Duodenal mucosa (tissue), 2 donors: ENCODE data around the gene PDE2A.
A peak's percentile ranks its signal among the peaks of the same experiment; 100 is the strongest.

ENCODE experiments used
- H3K27ac ChIP-seq: one replicate; pipeline ENCODE4 v1.7.0; 2013; ENCODE audit warnings: low read depth, low read length
- H3K27me3 ChIP-seq, 2 donors: one replicate each; pipeline ENCODE4 v1.7.0; 2013; ENCODE audit warnings: low read length in 2 of 2, control low read depth in 1 of 2; ENCODE audit not compliant: insufficient read depth in 2 of 2, control insufficient read depth in 1 of 2
- H3K36me3 ChIP-seq, 2 donors: one replicate each; pipeline ENCODE4 v1.7.0; 2013; ENCODE audit warnings: low read length in 2 of 2, control low read depth in 1 of 2; ENCODE audit not compliant: insufficient read depth in 2 of 2, control insufficient read depth in 1 of 2
- H3K4me1 ChIP-seq, 2 donors: one replicate each; pipeline ENCODE4 v1.7.0; 2013; ENCODE audit warnings: low read length in 2 of 2, control low read depth in 1 of 2; ENCODE audit not compliant: insufficient read depth in 2 of 2, control insufficient read depth in 1 of 2
- H3K4me3 ChIP-seq, 2 donors: one replicate each; pipeline ENCODE4 v1.7.0; 2013; ENCODE audit warnings: low read length in 2 of 2, low read depth in 1 of 2
- H3K9ac ChIP-seq, 2 donors: one replicate each; pipeline ENCODE4 v1.7.0; 2013; ENCODE audit warnings: low read length in 2 of 2, low read depth in 1 of 2
- H3K9me3 ChIP-seq, 2 donors: one replicate each; pipeline ENCODE4 v1.7.0; 2013; ENCODE audit warnings: low read length in 2 of 2, control low read depth in 1 of 2; ENCODE audit not compliant: control insufficient read depth in 1 of 2

The PDE2A gene

DNA sequence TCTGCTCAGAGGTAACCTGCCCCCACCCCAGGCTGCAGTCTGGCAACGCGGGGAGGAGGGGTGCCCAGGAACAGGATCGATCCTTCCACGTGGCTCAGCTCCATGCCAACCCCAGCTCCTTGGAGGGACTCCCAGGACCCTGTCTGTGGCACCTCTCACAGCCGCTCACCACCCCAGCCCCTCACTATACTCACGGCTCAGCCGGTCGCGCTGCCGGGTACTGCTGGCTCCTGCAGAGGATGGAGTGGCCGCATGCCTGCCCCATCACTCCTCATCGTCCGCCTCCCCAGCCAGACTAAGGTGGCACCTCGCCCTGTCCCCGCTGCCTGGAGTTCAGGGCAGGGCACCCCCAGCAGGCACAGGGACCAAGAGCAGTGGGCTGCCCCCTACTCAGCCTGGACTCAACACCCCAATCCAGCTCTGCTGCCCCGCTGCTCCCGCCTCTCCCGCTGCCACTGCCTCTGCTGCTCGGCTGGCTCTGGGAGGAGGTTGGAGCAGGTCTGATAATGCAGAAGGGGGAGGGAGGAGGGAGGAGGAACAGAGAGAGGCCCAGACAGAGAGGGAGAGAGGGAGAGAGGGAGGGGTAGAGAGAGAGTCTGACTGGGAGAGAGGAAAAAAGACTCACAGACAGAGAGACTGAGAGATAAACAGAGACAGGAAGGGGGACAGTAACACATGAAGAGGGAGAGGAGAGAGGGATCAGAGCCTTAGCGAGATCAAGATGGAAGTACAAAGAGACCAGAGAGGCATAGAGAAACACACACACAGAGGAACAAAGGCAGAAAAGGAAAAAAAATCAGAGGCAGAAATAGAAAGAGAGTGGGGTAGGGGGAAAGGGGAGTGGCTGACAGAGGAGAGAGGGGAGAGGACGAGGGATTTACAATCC lies at the start of gene PDE2A:
PDE2A (minus strand) TSS at position 480 of the 886 bp plus-strand sequence; CDS start at position 265, 215 bp downstream.
- Histone ChIP-seq H3K9ac (no peak within 1 kb of the TSS), H3K27me3 (peaks cover 64 to 68% of the 10 kb centered on the region in 2 donors), H3K36me3 (no peaks in the 10 kb centered on the region), H3K27ac (no peak within 1 kb of the TSS), H3K9me3 (no peaks in the 10 kb centered on the region), H3K4me3 (no peak within 1 kb of the TSS), H3K4me1 (no peaks in the 10 kb centered on the region)

DNA sequence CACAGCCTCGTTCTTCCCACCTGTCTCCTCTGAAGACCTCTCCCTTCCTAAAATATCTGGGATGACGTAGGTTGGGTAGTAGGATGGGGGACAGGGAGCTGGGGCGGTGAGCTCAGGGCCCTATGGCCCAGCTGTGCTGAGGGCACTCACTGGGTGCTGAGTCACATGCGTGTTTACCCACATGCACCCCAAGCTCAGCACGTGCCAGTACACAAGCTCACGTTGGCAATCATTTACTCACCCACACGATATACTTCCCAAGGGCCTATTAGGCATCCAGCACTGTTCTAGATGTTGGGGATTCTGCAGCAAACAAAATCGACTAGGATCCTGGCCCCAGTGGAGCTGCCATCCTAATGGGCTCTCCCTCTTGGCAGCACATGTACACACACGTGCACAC lies 49.3 kb upstream of the PDE2A start:
- Histone ChIP-seq H3K27me3 (no peaks in the 10 kb centered on the region), H3K4me1 (peaks cover 45 to 58% of the 10 kb centered on the region in 2 donors), H3K9me3 (no peaks in the 10 kb centered on the region), H3K4me3 (no peak overlapping the region), H3K9ac (no peak overlapping the region), H3K27ac (no peak overlapping the region), H3K36me3 (peaks cover 0 to 6% of the 10 kb centered on the region in 2 donors)

DNA sequence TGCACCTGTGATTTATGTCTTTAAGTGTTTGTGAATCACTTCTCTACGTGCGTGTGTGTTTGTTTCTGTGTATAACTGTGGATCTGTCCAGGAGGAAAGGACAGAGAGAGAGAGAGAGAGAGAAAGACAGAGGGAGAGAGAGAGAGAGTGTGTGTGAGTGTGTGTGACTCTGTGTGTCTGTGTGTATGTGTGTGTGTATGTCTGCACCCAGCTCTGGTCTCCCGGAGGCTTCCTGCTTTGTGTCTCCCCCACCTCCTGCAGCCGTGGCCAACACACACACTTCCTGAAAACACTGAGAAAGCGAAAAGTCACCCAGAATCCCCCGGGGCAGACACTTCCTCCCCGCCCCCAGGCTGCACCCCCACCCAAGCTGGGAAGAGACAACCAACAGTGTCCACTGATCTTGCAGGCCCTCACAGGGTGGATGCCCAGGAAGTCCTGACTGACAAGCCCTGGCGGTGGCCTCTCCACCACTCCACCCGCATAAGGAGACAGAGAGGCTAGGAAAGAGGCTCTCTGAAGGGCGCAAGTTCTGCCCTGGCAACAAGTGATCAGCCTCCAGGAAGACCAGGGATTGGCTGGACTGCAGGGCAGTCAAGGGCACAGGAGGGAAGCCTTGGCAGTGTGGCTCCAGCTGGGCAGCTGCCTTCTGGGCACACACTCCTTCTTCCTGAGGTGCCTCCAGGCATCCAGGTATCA lies 48.0 kb upstream of the PDE2A start:
- H3K36me3 ChIP-seq = peaks cover 0 to 12% of the 10 kb centered on the region in 2 donors
- peaks cover 49 to 63% of the 10 kb centered on the region in 2 donors for H3K4me1 ChIP-seq
- peak overlapping the region; percentile 87 to 89 for H3K4me3 ChIP-seq
- peak overlapping the region; percentile 72 for H3K27ac ChIP-seq
- H3K9me3 ChIP-seq = no peaks in the 10 kb centered on the region
- H3K9ac ChIP-seq = peak overlapping the region; percentile 91 to 95
- no peaks in the 10 kb centered on the region for H3K27me3 ChIP-seq

DNA sequence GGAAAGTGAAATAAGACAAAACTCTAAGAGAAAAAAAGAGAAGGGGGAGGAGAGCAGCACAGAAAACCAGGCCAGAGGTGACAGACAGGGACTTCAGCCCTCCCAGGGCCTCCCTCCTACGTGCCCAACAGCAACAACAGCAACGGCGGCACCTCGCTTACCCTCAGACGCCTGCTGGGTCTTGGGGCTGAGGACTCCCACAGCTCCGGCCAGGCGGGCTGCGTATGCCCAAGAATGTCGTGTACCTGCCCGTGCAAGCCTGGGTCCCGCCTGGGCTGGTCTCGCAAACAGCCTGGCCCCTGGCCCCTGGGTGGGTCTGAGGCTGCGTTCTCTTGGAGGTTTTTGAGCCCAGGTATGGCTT lies 47.4 kb upstream of the PDE2A start:
- Histone ChIP-seq H3K9ac (peak overlapping the region; percentile 91 to 95), H3K27me3 (no peaks in the 10 kb centered on the region), H3K36me3 (peaks cover 0 to 17% of the 10 kb centered on the region in 2 donors), H3K9me3 (no peaks in the 10 kb centered on the region), H3K4me3 (peak overlapping the region; percentile 87 to 89), H3K4me1 (peaks cover 49 to 65% of the 10 kb centered on the region in 2 donors), H3K27ac (peak overlapping the region; percentile 72)

DNA sequence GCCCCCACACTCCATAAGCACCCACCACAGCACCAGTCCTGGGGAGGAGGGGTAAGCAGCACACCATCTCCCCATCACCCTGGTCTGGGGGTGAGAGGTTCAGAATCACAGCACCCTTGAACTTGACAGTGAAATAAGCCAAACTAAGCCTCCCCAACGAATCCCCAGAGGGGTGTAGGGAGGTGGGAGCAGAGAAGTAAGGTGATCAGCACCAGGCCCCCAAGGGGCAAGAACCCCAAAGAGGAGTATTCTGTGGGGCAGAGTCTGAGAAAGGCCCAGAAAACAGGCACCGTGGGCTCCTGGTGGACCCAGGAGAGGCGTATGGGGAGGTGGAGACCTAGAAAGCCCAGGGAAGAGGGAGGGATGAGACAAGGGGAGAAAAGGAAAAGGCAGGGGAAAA lies 47.1 kb upstream of the PDE2A start:
- H3K4me1 ChIP-seq = peaks cover 49 to 67% of the 10 kb centered on the region in 2 donors
- H3K36me3 ChIP-seq = peaks cover 0 to 20% of the 10 kb centered on the region in 2 donors
- H3K27ac ChIP-seq = peak overlapping the region; percentile 72
- no peaks in the 10 kb centered on the region for H3K9me3 ChIP-seq
- no peaks in the 10 kb centered on the region for H3K27me3 ChIP-seq
- peak overlapping the region; percentile 87 to 89 for H3K4me3 ChIP-seq
- peak overlapping the region; percentile 91 to 95 for H3K9ac ChIP-seq

DNA sequence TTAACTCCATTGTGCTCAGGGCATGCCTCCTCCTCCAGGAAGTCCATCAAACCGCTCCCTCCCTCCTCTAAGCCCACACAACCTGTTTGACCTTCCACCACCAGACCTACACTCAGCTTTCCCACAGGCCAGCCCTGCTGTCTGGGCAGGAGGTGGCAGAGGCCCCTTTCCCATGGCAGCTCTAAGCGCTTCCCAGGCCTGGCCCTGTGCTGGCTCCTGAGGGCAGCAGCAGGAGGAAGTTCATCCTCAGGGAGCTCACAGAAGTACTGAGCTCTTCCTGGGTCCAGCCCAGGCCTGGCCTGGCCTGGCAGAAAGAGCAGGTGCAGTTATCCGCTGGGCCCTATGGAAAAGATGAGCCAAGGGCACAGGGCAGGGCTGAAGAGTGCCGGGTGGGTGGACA lies 46.6 kb upstream of the PDE2A start:
- no peaks in the 10 kb centered on the region for H3K9me3 ChIP-seq
- H3K9ac ChIP-seq = peak overlapping the region; percentile 91 to 95
- peaks cover 49 to 67% of the 10 kb centered on the region in 2 donors for H3K4me1 ChIP-seq
- peak overlapping the region; percentile 87 to 89 for H3K4me3 ChIP-seq
- H3K36me3 ChIP-seq = peaks cover 0 to 23% of the 10 kb centered on the region in 2 donors
- no peak overlapping the region for H3K27ac ChIP-seq
- no peaks in the 10 kb centered on the region for H3K27me3 ChIP-seq

DNA sequence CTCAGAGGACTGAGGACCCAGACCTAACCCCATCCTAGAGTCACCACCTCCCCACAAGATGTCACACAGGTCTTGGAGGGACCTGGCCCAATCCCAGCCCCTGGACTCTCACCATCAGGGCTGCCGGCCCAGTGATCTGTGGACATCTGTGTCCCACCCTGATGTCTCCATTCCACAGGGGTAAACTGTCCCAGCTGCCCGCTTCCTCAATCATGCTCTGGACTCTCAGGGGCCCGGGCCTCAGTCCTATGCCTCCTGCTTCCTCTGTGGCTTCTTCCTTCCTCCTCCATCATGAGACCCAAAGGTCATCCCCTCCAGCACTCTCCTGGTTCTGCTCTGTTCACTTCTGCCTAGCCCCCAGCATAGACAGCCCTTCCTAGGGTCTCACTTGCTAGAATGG lies 45.8 kb upstream of the PDE2A start:
- H3K9me3 ChIP-seq = no peaks in the 10 kb centered on the region
- H3K9ac ChIP-seq = peak overlapping the region; percentile 51 to 91
- no peaks in the 10 kb centered on the region for H3K27me3 ChIP-seq
- peaks cover 0 to 25% of the 10 kb centered on the region in 2 donors for H3K36me3 ChIP-seq
- peak overlapping the region; percentile 87 to 89 for H3K4me3 ChIP-seq
- peaks cover 49 to 66% of the 10 kb centered on the region in 2 donors for H3K4me1 ChIP-seq
- H3K27ac ChIP-seq = no peak overlapping the region

DNA sequence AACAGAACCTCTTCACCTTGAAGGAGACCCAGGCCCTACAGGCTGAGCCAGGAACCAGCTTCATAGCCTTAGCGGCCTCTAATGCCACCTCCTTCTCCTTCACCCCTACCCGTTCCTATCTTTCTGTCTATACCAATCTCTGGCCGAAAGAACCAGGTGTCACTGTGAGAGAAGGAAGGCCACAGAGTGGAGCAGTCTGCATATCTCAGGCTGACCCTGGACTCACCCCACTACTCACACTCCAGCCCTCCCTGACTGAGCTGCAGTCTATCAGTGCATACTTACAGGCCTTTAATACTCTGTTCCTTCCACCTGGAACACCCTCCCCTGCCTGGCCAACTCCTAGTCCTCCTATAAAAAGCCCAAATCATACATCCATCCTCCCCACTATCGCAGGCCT lies 45.3 kb upstream of the PDE2A start:
- H3K4me3 ChIP-seq = peak overlapping the region; percentile 87 to 89
- H3K27me3 ChIP-seq = no peaks in the 10 kb centered on the region
- H3K27ac ChIP-seq = no peak overlapping the region
- peak overlapping the region; percentile 51 to 91 for H3K9ac ChIP-seq
- peaks cover 49 to 64% of the 10 kb centered on the region in 2 donors for H3K4me1 ChIP-seq
- H3K9me3 ChIP-seq = no peaks in the 10 kb centered on the region
- H3K36me3 ChIP-seq = peaks cover 0 to 27% of the 10 kb centered on the region in 2 donors

DNA sequence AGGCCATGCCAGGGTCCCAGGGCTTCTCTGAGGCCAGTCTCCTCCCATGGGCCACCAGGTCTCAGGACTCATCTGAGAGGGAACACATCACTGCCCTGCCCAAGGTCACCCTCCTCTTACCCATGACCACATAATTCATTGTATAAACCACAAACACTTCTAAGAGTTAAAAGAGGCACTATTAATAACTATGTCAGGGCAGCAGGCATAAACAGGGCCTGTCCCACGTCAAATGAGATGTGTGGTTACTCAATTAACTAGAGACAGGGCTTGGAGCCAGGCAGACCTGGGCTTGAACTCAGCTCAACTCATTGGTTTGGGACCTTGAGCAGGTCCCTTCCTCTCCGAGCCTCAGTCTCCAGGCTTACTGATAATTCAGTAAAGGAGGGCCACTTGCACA lies 44.9 kb upstream of the PDE2A start:
- H3K4me3 ChIP-seq = peak overlapping the region; percentile 87 to 89
- no peak overlapping the region for H3K27ac ChIP-seq
- no peaks in the 10 kb centered on the region for H3K27me3 ChIP-seq
- H3K4me1 ChIP-seq = peaks cover 48 to 63% of the 10 kb centered on the region in 2 donors
- peak overlapping the region; percentile 51 to 91 for H3K9ac ChIP-seq
- no peaks in the 10 kb centered on the region for H3K9me3 ChIP-seq
- peaks cover 0 to 31% of the 10 kb centered on the region in 2 donors for H3K36me3 ChIP-seq

DNA sequence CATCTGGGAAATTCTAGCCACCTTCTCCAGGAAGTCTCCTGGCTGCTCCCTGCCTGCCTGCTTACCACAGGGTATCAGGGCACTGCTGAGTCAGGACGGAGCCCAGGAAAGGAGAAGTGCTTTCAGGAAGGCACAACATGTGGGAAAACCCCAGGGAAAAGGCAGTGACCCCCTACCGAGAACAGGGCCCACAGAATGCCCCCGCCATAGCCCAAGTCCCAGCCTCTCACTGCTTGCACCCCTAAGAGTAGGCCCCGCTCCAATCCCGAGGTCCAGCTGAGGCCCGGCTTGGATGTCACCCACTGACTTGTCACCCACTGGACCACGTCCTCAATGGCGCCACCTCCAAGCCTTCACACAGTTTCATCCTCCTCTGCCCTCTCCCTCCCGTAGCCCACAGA lies 43.9 kb upstream of the PDE2A start:
- Histone ChIP-seq H3K36me3 (peaks cover 0 to 35% of the 10 kb centered on the region in 2 donors), H3K4me1 (peaks cover 38 to 54% of the 10 kb centered on the region in 2 donors), H3K9ac (no peak overlapping the region), H3K27me3 (no peaks in the 10 kb centered on the region), H3K27ac (no peak overlapping the region), H3K9me3 (no peaks in the 10 kb centered on the region), H3K4me3 (no peak overlapping the region)
